HepG2 (cell line): Measurements from ENCODE around the gene AHNAK. TPM values are rescaled to one million over a fixed set of nuclear protein-coding genes. Genes with fewer than 3 reads are reported as not detected.
"Not testable (repeated sequence)": the region's sequence is repeated elsewhere in the genome, so short reads cannot be mapped to it uniquely, and the experiment has no call there.

Source experiments
- ATAC-seq: fragments of 200-7000 bp; cut with Tn5 transposase; 3 replicates; pipeline ENCODE4 v1.9.1; 2020; ENCODE audit warnings: mild to moderate bottlenecking, moderate library complexity
- BruUV-seq: library from RNA; stranded (reverse); fragments of 400-500 nt; replicated peaks from 2 replicates; lab custom pipeline; 2021; lab: Mats Ljungman, UMichigan
- CTCF ChIA-PET: fragments of 300-600 bp; formaldehyde crosslinking; extraction: SDS; loops from one replicate; lab custom pipeline; 2021; ENCODE audit warnings: low total read pairs, inconsistent platforms, low intra/inter-chr PET ratio; lab: Yijun Ruan, JAX
- POLR2A ChIA-PET: fragments of 350-600 bp; sonication (Branson Sonifier 250); formaldehyde crosslinking; loops from one replicate; lab custom pipeline; 2020; ENCODE audit warnings: antibody characterized with exemption, inconsistent platforms; lab: Yijun Ruan, JAX
- DNase-seq: peaks from one replicate; pipeline ENCODE4 v3.0.0-alpha.2; 2015; ENCODE audit warnings: low spot score
- FAIRE-seq: peaks from 3 replicates; lab custom pipeline; 2011; peaks lifted over from hg19 to GRCh38; lab: Jason Lieb, UNC
- H2AFZ ChIP-seq: one replicate; pipeline ENCODE4 v1.6.1; 2011; ENCODE audit warnings: low read length, inconsistent platforms
- H3K27ac ChIP-seq: fragments of 300-600 bp; 3 replicates; pipeline ENCODE4 v1.8.0; 2011; ENCODE audit warnings: mixed run types, mild to moderate bottlenecking, mixed read lengths, low read length, inconsistent platforms; ENCODE audit not compliant: insufficient read depth; ENCODE audit errors: extremely low read length
- H3K27me3 ChIP-seq, 2 experiments: fragments of 200-600 bp in 1 of 2; 2 replicates in 1 of 2; 3 replicates in 1 of 2; pipeline versions ENCODE4 v1.6.0 to v1.8.0; 2011; ENCODE audit warnings: low read length in 2 of 2, mild to moderate bottlenecking in 2 of 2, moderate library complexity in 2 of 2, inconsistent platforms in 1 of 2; ENCODE audit not compliant: insufficient read depth in 2 of 2, control insufficient read depth in 1 of 2
- H3K36me3 ChIP-seq, 2 experiments: fragments of 200-600 bp in 1 of 2; replicated peaks in 1 of 2; 2 replicates in 1 of 2; 3 replicates in 1 of 2; pipeline versions ENCODE4 v1.5.1 to v1.8.0; 2011; ENCODE audit warnings: low read length in 2 of 2, inconsistent platforms in 1 of 2; ENCODE audit not compliant: insufficient read depth in 2 of 2, control insufficient read depth in 1 of 2
- H3K4me1 ChIP-seq: 2 replicates; pipeline ENCODE4 v1.5.1; 2012; ENCODE audit warnings: low read length, inconsistent platforms; ENCODE audit not compliant: insufficient read depth
- H3K4me2 ChIP-seq: 2 replicates; pipeline ENCODE4 v1.6.0; 2011; ENCODE audit warnings: low read depth, low read length, inconsistent platforms
- H3K4me3 ChIP-seq, 3 experiments: fragments of 200-600 bp in 1 of 3; sonication (generic), shearing (Covaris generic) in 1 of 3; replicated peaks in 1 of 3; 2 replicates each; pipeline ENCODE4 v1.5.1; 2011 to 2016; ENCODE audit warnings: low read length in 3 of 3, inconsistent platforms in 2 of 3, low read depth in 2 of 3, mild to moderate bottlenecking in 2 of 3, control low read depth in 1 of 3, mixed read lengths in 1 of 3; ENCODE audit not compliant: insufficient read depth in 1 of 3
- H3K79me2 ChIP-seq: one replicate; pipeline ENCODE4 v1.6.1; 2011; ENCODE audit warnings: low read length, inconsistent platforms; ENCODE audit not compliant: insufficient read depth
- H3K9ac ChIP-seq: 2 replicates; pipeline ENCODE4 v1.6.0; 2011; ENCODE audit warnings: mild to moderate bottlenecking, low read depth, low read length, inconsistent platforms; ENCODE audit not compliant: insufficient read depth
- H3K9me3 ChIP-seq: 2 replicates; pipeline ENCODE4 v1.5.1; 2012; ENCODE audit warnings: mild to moderate bottlenecking, low read length
- H4K20me1 ChIP-seq: 2 replicates; pipeline ENCODE4 v1.6.0; 2011; ENCODE audit warnings: inconsistent platforms, mild to moderate bottlenecking, low read length, moderate library complexity; ENCODE audit not compliant: insufficient read depth
- HNF1B ChIP-seq: sonication (generic); formaldehyde crosslinking; IDR thresholded peaks from 2 replicates; pipeline ENCODE4 v1.5.1; 2020; ENCODE audit warnings: mild to moderate bottlenecking, moderate library complexity, missing genetic modification reagents
- ZMYM3 ChIP-seq: sonication (generic); formaldehyde crosslinking; IDR thresholded peaks from 2 replicates; pipeline ENCODE4 v1.5.1; 2020; ENCODE audit warnings: mild to moderate bottlenecking, missing genetic modification reagents
- ZNF687 ChIP-seq: sonication (generic); formaldehyde crosslinking; IDR thresholded peaks from 2 replicates; pipeline ENCODE4 v1.5.1; 2020; ENCODE audit warnings: mild to moderate bottlenecking, missing genetic modification reagents, moderate library complexity
- WGBS: methylation state at CpG from one replicate; pipeline ENCODE4 v1.1.6; 2017; ENCODE audit warnings: low lambda C conversion rate; 5-methylcytosine and 5-hydroxymethylcytosine counted together
- in situ Hi-C: cut with HindIII; loops from 2 replicates; pipeline ENCODE4 v1.10.0; 2017; ENCODE audit warnings: low pct_unique_long_range_greater_than_20kb; ENCODE audit not compliant: extremely low pct_ligation_motif_present
- intact Hi-C: fragments of 100-400 bp; cut with micrococcal nuclease; formaldehyde crosslinking; loops from one replicate; pipeline ENCODE4 v1.10.0; 2022; ENCODE audit not compliant: unreplicated experiment
- polyA plus RNA-seq, 8 experiments: library from polyadenylated mRNA; depleted of rRNA in 3 of 8; stranded (reverse) in 7 of 8; unstranded in 1 of 8; fragments of >200 nt; fragmentation: Illumina TruSeq in 4 of 8; extraction: Trizol in 4 of 8; gene quantifications; 2 replicates each; pipeline versions ENCODE4 v1.2.1 to v1.2.3, GENCODE V29; 2011 to 2016; ENCODE audit warnings: low read depth in 4 of 8, missing spikeins in 1 of 8, mixed read lengths in 1 of 8; ENCODE audit not compliant: insufficient read depth in 1 of 8
- total RNA-seq, 5 experiments: library from RNA; depleted of rRNA; stranded (reverse); fragments of >200 nt; fragmentation: Illumina TruSeq; extraction: Trizol; gene quantifications; 2 replicates each; pipeline ENCODE4 v1.2.3, GENCODE V29; 2016; ENCODE audit warnings: low read depth in 1 of 5

Gene AHNAK
- total and polyA plus RNA-seq, 2 of the 13 experiments (the other 11 are each of a cell fraction or from before 2014, with no cell fraction given) = 23.4 to 25.0 TPM

- H3K36me3 ChIP-seq, in situ Hi-C loops, FAIRE-seq, H3K27me3 ChIP-seq, DNase-seq, H2AFZ ChIP-seq, BruUV-seq, H3K27ac ChIP-seq, H3K79me2 ChIP-seq, H4K20me1 ChIP-seq, ATAC-seq, CTCF ChIA-PET, H3K9me3 ChIP-seq, intact Hi-C loops: not testable (repeated sequence)
- TF ChIP-seq HNF1B (CRISPR knock-in tag) (peak; percentile 8; the same call in 1 of the 2 replicates), ZMYM3 (CRISPR knock-in tag) (0 out of 2 replicates have a peak, but pooled peaks have one; percentile 16), ZNF687 (CRISPR knock-in tag) (0 out of 2 replicates have a peak, but pooled peaks have one; percentile 24)
- 88% methylated on average over 17 of the region's 17 CpGs for WGBS
- peaks cover 85% of the 10 kb centered on the region for H3K4me1 ChIP-seq
- H3K9ac ChIP-seq = peak overlapping the region; percentile 47; the same call in 1 of the 2 replicates
- POLR2A ChIA-PET = interaction anchor here (0.8 to 3.8 kb wide), 2 partner anchors 48 to 75 kb away, joined by 3 to 17 read pairs; partner anchors contain the start of gene AHNAK
- peak overlapping the region; percentile 86 for H3K4me2 ChIP-seq
- peak overlapping the region in 2 of 3 experiments; percentile 15 to 66; a peak in 1 of 6 replicates for H3K4me3 ChIP-seq
Measured at GRCh38 chr11:62499311-62499943, 47.2 kb downstream of the AHNAK start.
